T47D (cell line): ENCODE results near the gene TIPRL.
A peak's percentile ranks its signal among the peaks of the same experiment; 100 is the strongest.
"Not testable (repeated sequence)": the region's sequence is repeated elsewhere in the genome, so short reads cannot be mapped to it uniquely, and the experiment has no call there.

Experiments
- DNase-seq, 2 experiments: peaks; one replicate each; pipeline versions ENCODE4 v3.0.0 to v3.0.0-alpha.2; 2011 to 2012; ENCODE audit warnings: low read depth in 1 of 2, low spot score in 1 of 2
- JUND ChIP-seq: IDR thresholded peaks from 2 replicates; pipeline ENCODE4 v1.6.1; 2012; ENCODE audit warnings: low read depth
- in situ Hi-C: cut with HindIII; loops from 2 replicates; pipeline ENCODE4 v1.10.0; 2016; ENCODE audit warnings: low sequenced_read_pairs, low pct_unique_long_range_greater_than_20kb

The TIPRL gene

GRCh38 chr1:168164771-168165170 lies 14.0 kb upstream of the TIPRL start:
- no peak for TF ChIP-seq JUND
- in situ Hi-C loops: no loop called here
- no peak for DNase-seq

GRCh38 chr1:168167806-168168205 lies 11.0 kb upstream of the TIPRL start:
- no peak for TF ChIP-seq JUND
- in situ Hi-C loops: no loop called here
- DNase-seq: no peak

GRCh38 chr1:168170564-168171508 lies 7.9 kb upstream of the TIPRL start:
- DNase-seq: no peak
- TF ChIP-seq JUND: no peak
- in situ Hi-C loops: no loop called here

- in situ Hi-C loops: no loop called here
- no peak for DNase-seq
- no peak for TF ChIP-seq JUND
Observed at GRCh38 chr1:168172250-168172915, 6.4 kb upstream of the TIPRL start.

- TF ChIP-seq JUND: no peak
- no peak for DNase-seq
- in situ Hi-C loops: no loop called here
Observed at GRCh38 chr1:168178227-168178637, 530 bp upstream of the TIPRL start.

- DNase-seq: peak in 1 of 2 experiments; percentile 19
- in situ Hi-C loops: no loop called here
- TF ChIP-seq JUND: no peak
Observed at GRCh38 chr1:168179438-168180147, 831 bp downstream of the TIPRL start.

GRCh38 chr1:168180148-168180524 lies 1.4 kb downstream of the TIPRL start:
- no peak for TF ChIP-seq JUND
- in situ Hi-C loops: no loop called here
- DNase-seq: no peak

GRCh38 chr1:168181063-168181720 lies 2.4 kb downstream of the TIPRL start:
- DNase-seq, in situ Hi-C loops: not testable (repeated sequence)

- DNase-seq: no peak
- in situ Hi-C loops: no loop called here
- no peak for TF ChIP-seq JUND
Observed at GRCh38 chr1:168187177-168187576, 8.4 kb downstream of the TIPRL start.

- no peak for TF ChIP-seq JUND
- in situ Hi-C loops: no loop called here
- DNase-seq: no peak
Observed at GRCh38 chr1:168190403-168190802, 11.6 kb downstream of the TIPRL start.

- in situ Hi-C loops: no loop called here
- TF ChIP-seq JUND: no peak
Observed at GRCh38 chr1:168195199-168196135, 16.7 kb downstream of the TIPRL start.

More at GRCh38 chr1:168195199-168196135, 16.7 kb downstream of the TIPRL start:
- DNase-seq: no peak
